ENCODE results near the gene MPL. TPM values are rescaled to one million over a fixed set of nuclear protein-coding genes. Genes with fewer than 3 reads are reported as not detected.

Gene MPL
- total and polyA plus RNA-seq, 2 of the 13 experiments (the other 11 are each of a cell fraction or from before 2014, with no cell fraction given): not detected

GRCh38 chr1:43389326-43390313, 52.0 kb downstream of the MPL start, which contains the start of the genes MED8 and SZT2 (continued):
- TF ChIP-seq NFAT5 (CRISPR knock-in tag; IDR thresholded peaks at IDR 0.05): peak; percentile 57
- TF ChIP-seq NR2C2 (CRISPR knock-in tag; IDR thresholded peaks at IDR 0.05; ENCODE audit: borderline replicate concordance): peak; percentile 99
- TF ChIP-seq HDAC1 (CRISPR knock-in tag; IDR thresholded peaks at IDR 0.05): peak; percentile 95
- no peak for TF ChIP-seq ZNF3 (CRISPR knock-in tag; IDR thresholded peaks at IDR 0.05)
- TF ChIP-seq SMC3 (IDR thresholded peaks at IDR 0.05; ENCODE audit: low read length): no peak
- no peak for TF ChIP-seq CBX2 (IDR thresholded peaks at IDR 0.05; ENCODE audit: low read depth, low read length)
- no peak for TF ChIP-seq CBX2 (CRISPR knock-in tag; IDR thresholded peaks at IDR 0.05; ENCODE audit: low read depth)
- TF ChIP-seq SMAD3 (CRISPR knock-in tag; IDR thresholded peaks at IDR 0.05): 0 out of 2 replicates have a peak, but pooled peaks have one; percentile 61
- TF ChIP-seq ZNF703 (CRISPR knock-in tag; IDR thresholded peaks at IDR 0.05; ENCODE audit: borderline replicate concordance): no peak
- no peak; the same call in 1 of the 2 replicates for TF ChIP-seq HNF4A (CRISPR knock-in tag; IDR thresholded peaks at IDR 0.05)
- 0 out of 2 replicates have a peak, but pooled peaks have one; percentile 61 for TF ChIP-seq ZBTB7A (CRISPR knock-in tag; IDR thresholded peaks at IDR 0.05)
- no peak for TF ChIP-seq ZNF367 (CRISPR knock-in tag; IDR thresholded peaks at IDR 0.05; ENCODE audit: borderline replicate concordance)
- TF ChIP-seq THAP7 (CRISPR knock-in tag; IDR thresholded peaks at IDR 0.05): no peak
- no peak; the same call in 1 of the 2 replicates for TF ChIP-seq ZNF776 (CRISPR knock-in tag; IDR thresholded peaks at IDR 0.05)
- TF ChIP-seq PTBP1 (IDR thresholded peaks at IDR 0.05; ENCODE audit: low read depth, low read length, poor library complexity, severe bottlenecking): peak; percentile 45
- no peak for TF ChIP-seq SNAPC4 (CRISPR knock-in tag; IDR thresholded peaks at IDR 0.05)

Measured in HepG2 (cell line).